Activated CD4-positive, alpha-beta T cell treated with anti-CD3 and anti-CD28 coated beads for 24 hours (primary cell): Measurements from ENCODE around the gene AMHR2.

Experiments
- DNase-seq, 2 donors: peaks; one replicate each; pipeline ENCODE4 v3.0.0-alpha.2; 2020; ENCODE audit warnings: low read depth in 2 of 2

Gene AMHR2

DNA sequence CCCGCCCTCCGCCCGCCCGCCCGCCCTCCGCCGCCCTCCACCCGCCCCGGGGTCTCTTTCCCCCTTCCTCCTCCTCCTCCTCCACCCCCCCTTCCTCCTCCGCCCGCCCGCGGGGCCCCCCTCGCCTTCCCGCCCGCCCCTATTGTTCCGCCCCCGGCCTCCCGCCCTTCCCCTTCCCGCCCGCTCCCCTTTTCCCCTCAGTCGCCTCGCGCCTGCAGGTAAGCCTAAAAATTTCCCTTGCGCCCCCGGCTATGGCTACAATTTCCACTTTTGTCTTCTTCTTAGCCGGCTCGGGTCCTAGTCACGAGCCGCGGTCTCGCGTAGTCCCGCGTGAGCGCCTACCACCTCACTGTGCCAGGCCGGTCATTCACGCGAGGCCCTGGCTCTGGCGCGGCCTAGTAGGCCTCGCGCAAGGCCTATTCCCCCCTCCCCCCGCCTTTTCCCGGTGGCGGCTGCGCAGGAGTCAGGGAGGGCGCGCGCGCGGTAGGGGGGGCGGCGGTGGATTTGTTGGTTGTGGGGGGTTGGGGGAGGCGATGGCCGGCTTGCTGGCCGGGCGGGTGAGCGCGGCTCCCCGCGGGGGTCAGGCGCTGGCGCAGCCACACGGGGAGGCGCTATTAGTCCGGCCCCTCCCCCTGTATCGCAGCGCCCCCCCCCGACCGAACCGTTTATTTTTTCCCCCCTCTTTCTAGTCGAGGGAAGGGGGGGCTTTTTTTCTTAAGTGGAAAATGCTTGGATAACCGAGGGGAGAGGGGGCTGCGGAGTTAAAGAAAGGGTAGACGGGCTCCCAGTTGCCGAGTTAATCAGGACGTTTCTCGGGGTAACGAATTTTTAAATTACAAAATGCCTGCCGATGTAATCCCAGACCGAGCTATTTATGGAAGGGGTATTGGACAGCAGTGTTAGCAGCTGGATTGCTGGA is 28.8 kb downstream of the AMHR2 start:
- peak; percentile 43 to 56 for DNase-seq

DNA sequence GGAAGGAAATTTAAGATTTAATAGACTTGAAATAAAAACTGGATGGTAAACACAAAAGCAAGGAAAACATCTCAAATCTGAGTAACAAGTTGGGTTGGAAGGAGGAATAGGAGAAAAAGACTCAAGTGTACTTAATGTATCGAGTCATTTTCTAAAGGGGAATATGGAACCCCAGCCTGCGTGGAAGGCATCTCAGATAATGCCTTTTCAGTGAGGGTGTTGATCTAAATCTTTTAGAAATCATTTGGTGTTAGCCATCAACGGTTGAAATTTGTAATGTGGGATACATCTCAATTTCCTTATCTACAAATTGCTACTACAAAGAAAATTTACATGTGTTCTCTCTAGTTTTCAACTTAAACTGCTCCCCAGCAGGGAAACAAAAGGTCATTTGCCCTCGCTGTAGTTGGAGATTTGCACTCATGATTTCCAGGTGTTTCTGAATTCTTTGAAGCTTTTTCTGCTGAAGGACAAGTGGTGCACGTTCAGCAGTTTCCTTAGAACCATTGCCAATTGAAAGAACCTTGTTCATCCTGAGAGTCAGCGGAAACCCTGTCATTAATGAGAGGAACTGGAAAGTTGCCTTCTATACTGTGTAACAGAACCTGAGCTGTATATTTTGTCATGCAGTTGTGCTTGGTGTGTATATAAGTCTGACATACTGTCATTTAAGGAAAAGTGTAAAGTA is 30.4 kb downstream of the AMHR2 start:
- DNase-seq, result no peak

DNA sequence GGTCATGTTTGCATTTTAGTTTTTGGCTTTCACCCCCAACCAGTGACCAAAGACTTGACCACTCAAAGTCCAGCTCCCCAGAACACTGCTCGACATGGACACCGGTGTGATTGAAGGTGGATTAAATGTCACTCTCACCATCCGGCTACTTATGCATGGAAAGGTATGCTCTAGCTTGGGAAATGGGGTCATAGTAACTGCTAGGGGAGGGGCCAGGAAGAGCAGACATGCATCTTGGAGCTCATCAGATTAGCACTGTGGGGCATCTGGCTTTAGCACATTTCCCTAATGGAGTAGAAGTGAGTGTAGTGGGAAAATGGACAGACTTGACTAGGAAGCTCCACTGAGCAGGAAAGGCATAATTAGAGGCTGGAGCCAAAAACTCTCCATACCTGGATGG is 31.1 kb downstream of the AMHR2 start:
- no peak for DNase-seq

GRCh38 chr12:53456654-53457366 is 33.2 kb downstream of the AMHR2 start:
- DNase-seq, result no peak

DNA sequence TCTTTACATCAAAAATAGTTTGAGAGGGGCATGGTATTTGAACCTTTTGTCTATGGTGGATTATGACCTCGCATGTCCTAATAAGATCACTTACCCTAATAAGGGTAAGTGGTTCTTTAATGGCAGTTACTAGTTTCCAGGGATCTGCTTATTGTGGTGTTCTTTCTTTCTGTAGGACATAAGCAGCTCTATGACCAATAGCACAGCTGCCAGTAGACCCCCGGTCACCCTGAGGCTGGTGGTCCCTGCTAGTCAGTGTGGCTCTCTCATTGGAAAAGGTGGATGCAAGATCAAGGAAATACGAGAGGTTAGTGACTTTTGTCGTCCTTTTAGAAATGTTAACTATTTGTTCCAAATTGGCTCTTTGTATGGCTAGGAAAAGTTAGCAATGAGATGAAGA is 35.4 kb downstream of the AMHR2 start:
- no peak for DNase-seq

- DNase-seq, result no peak
Observed at GRCh38 chr12:53461059-53461458, 37.4 kb downstream of the AMHR2 start.

GRCh38 chr12:53461591-53461990 is 37.9 kb downstream of the AMHR2 start:
- no peak for DNase-seq

- no peak for DNase-seq
Observed at GRCh38 chr12:53462935-53463334, 39.3 kb downstream of the AMHR2 start.

GRCh38 chr12:53463802-53464560 is 40.3 kb downstream of the AMHR2 start:
- no peak for DNase-seq

- DNase-seq, result no peak
Observed at GRCh38 chr12:53464685-53465418, 41.2 kb downstream of the AMHR2 start.

- DNase-seq, result no peak
Observed at GRCh38 chr12:53465679-53466078, 42.0 kb downstream of the AMHR2 start.

DNA sequence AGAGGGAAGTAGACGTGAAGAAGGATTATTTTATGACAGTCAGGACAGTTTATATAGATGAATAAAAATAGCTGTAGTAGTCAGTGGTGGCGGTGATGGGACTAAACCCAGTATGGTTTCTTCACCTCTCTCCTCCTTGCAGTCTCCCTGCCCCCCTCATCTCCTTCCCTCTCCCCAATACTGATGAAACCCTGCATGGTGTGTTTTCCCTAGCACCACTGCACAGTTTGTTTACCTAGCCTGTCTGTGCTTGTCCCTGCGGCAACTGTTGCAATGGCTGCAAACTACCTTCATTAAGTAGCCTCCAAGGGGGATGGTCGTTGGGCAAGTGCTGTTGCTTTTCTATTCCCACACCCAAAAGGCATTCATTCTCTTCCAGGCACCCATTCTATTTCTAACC is 43.0 kb downstream of the AMHR2 start:
- no peak for DNase-seq

DNA sequence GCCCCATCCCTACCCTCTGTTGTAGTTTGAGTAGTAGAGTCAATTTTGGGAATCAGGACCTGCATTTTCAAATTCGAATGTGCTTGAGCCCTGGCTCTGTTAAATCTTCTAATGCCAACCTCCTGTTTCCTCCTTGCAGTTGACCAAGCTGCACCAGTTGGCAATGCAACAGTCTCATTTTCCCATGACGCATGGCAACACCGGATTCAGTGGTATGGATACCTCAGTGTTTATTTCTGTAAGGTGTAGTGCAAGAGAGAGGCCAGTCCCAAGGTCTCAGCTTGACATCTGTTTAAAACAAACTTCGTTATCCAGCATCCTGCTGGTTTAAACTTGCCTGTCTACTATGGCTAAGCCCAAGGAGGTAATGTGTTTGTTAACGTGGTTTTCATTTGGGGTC is 43.4 kb downstream of the AMHR2 start:
- DNase-seq, result no peak

- no peak for DNase-seq
Observed at GRCh38 chr12:53467880-53468279, 44.2 kb downstream of the AMHR2 start.

DNA sequence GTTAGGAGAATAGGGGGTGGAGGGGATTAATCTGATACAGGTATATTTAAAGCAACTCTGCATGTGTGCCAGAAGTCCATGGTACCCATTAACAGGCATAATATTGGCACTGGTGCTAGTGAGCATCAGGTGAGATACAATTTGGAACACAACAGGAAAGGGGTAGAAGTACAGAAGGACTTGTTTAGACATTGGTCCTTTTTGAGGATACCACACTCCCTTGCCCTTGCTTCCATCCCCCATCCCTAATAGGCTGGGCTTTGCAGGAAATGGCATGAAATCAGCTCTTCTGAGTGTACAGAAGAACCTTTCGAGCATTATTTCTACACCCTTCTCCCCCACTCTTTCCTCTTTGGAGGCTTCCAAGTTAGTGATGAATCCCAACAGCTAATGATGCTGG is 44.6 kb downstream of the AMHR2 start:
- DNase-seq, result no peak

DNA sequence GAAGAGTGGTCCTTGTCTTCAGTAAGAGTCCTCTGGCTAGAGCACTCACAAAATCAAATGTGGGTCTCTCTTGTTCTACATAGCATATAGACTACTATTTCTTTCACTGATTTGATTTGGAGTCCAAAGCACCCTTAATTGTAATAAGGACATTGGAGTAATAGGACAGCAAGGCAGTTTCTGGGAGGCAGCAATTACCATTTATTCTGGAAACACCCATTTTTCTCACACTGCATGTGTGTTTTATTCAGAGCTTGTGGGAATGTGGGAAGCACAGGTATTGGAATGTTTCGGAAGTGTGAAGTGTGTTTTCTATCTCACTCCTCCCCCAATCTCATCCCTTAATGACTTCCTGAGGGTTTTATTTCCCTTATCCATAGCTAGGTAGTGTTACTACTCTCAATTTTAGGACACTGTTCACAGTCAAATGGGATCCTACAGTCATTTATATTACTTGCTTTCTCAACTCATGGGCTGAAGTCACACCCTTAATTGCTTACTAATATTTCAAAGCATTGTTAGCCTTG is 48.5 kb downstream of the AMHR2 start:
- no peak for DNase-seq

DNA sequence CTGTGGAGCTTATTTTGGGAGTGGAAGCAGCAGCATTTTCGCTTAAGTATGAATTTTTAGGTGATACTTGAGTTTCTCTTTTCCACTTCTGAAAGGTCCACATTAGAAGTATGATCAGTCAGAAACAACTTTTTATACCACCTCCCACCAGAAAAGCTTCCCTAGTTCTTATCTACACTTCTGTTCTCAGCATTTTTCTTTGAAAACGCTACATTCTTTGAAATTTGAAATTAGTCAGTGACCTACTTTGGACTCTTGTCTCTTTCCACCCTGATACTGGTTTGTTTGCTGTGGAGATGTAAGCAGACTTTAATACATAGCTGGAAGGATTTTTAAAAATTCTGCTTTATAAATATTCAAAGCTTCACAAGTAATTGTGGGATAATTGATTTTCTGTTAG is 50.4 kb downstream of the AMHR2 start:
- no peak for DNase-seq

DNA sequence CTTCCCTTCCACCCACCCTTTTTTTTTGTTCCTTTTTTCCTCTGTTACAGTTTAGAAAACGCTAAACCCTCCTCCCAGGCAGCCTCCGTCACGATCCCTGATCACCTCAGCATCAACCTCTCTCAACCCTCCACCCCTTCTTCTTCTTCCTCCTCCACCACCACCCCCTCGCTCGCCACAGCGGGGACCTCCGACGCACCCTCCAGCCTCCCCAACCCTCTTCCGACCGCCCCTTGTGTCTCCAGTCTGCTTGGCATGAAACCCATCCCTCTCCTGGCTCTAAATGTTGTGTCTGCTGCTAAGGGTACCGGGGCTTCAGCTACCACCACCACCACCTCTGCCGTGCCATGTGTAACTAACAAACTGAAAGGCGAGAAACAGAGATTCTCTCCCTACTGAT is 51.2 kb downstream of the AMHR2 start:
- DNase-seq, result no peak

DNA sequence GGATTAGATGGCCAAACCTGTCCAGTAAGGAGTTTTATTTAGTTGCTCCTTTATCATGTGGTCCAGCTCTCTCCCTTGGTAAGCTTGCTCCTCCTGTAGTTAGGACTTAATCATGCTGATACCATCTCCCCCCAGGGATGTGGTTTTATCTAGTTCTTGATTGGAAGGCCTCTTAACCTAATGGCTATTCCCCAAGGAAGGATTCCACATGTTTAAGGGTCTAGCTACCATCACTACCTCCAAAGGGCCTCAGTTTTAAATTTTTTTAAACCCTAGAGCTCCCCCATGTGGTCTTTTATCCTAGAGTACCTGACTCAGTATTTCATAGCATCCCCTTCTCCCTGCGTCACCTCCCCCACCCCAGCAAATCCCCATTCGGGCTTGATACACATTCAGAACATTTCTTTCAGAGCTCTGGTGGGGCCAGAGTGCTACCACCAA is 53.1 kb downstream of the AMHR2 start:
- no peak for DNase-seq

- DNase-seq, result no peak
Observed at GRCh38 chr12:53478865-53479264, 55.2 kb downstream of the AMHR2 start.

GRCh38 chr12:53479331-53479730 is 55.7 kb downstream of the AMHR2 start:
- no peak for DNase-seq
